AG20443 (cell line): ENCODE measurements around the gene L3MBTL4.

Experiments
- DNase-seq: peaks from one replicate; pipeline ENCODE4 v3.0.0; 2012; ENCODE audit warnings: low spot score, mixed read lengths

The L3MBTL4 gene

GRCh38 chr18:5983488-5983887 lies 431.2 kb downstream of the L3MBTL4 start:
- DNase-seq, result no peak

- DNase-seq, result no peak
Measured at GRCh38 chr18:5982332-5982731, 432.4 kb downstream of the L3MBTL4 start.

GRCh38 chr18:5980721-5981120 lies 434.0 kb downstream of the L3MBTL4 start:
- no peak for DNase-seq

- DNase-seq, result no peak
Measured at GRCh38 chr18:5979971-5980457, 434.7 kb downstream of the L3MBTL4 start.

GRCh38 chr18:5979176-5979888 lies 435.4 kb downstream of the L3MBTL4 start:
- DNase-seq, result no peak

GRCh38 chr18:5977022-5977421 lies 437.7 kb downstream of the L3MBTL4 start:
- no peak for DNase-seq

GRCh38 chr18:5975111-5976002 lies 439.4 kb downstream of the L3MBTL4 start:
- peak; percentile 75 for DNase-seq

- DNase-seq, result no peak
Measured at GRCh38 chr18:5974696-5975095, 440.0 kb downstream of the L3MBTL4 start.

- no peak for DNase-seq
Measured at GRCh38 chr18:5973099-5973498, 441.6 kb downstream of the L3MBTL4 start.

- DNase-seq, result no peak
Measured at GRCh38 chr18:5972298-5972697, 442.4 kb downstream of the L3MBTL4 start.

GRCh38 chr18:5969989-5970403 lies 444.7 kb downstream of the L3MBTL4 start:
- no peak for DNase-seq

- DNase-seq, result no peak
Measured at GRCh38 chr18:5969355-5969988, 445.2 kb downstream of the L3MBTL4 start.

- no peak for DNase-seq
Measured at GRCh38 chr18:5967666-5968065, 447.0 kb downstream of the L3MBTL4 start.

GRCh38 chr18:5967007-5967406 lies 447.7 kb downstream of the L3MBTL4 start:
- no peak for DNase-seq

- DNase-seq, result no peak
Measured at GRCh38 chr18:5966514-5966913, 448.2 kb downstream of the L3MBTL4 start.

- DNase-seq, result no peak
Measured at GRCh38 chr18:5964996-5965395, 449.7 kb downstream of the L3MBTL4 start.

GRCh38 chr18:5964596-5964995 lies 450.1 kb downstream of the L3MBTL4 start:
- no peak for DNase-seq

- no peak for DNase-seq
Measured at GRCh38 chr18:5964108-5964507, 450.6 kb downstream of the L3MBTL4 start.

- no peak for DNase-seq
Measured at GRCh38 chr18:5963267-5963666, 451.4 kb downstream of the L3MBTL4 start.

- no peak for DNase-seq
Measured at GRCh38 chr18:5962362-5962761, 452.3 kb downstream of the L3MBTL4 start.

- no peak for DNase-seq
Measured at GRCh38 chr18:5961828-5962150, 452.9 kb downstream of the L3MBTL4 start.

GRCh38 chr18:5961097-5961827 lies 453.4 kb downstream of the L3MBTL4 start:
- no peak for DNase-seq
